ENCODE measurements around the gene HDAC10.

HDAC10 gene

GRCh38 chr22:50260801-50261614 lies 9.9 kb upstream of the HDAC10 start:
- H3K36me3 ChIP-seq (ENCODE audit: insufficient read depth, low read length): peaks cover 22% of the 10 kb centered on the region
- H3K9me3 ChIP-seq (ENCODE audit: low read length): no peaks in the 10 kb centered on the region
- no peaks in the 10 kb centered on the region for H3K27me3 ChIP-seq (ENCODE audit: insufficient read depth, low read length)
- H3K4me1 ChIP-seq (ENCODE audit: insufficient read depth, low read length): peaks cover 20% of the 10 kb centered on the region
- peak overlapping the region; percentile 58 for H3K4me3 ChIP-seq (ENCODE audit: low read length)
- peak overlapping the region; percentile 5 for H2AFZ ChIP-seq (ENCODE audit: low read depth, low read length)

DNA sequence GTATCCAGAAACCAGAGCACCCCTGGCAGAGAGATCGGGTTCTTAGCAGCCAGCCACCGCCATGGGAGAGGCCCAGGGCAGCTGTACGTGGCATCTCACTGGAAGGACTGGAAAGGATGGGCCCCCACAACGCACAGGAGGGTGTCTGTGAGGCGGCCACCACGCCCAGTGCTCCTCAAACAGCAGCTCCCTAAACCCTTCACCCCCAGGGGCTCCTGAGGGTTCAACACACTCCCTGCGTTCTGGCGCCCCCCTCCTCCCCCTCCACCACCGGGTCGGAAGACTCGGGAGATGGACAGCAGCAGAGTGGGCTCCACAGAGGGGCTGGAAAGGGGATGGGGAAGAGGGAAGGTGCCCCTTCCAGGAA lies 9.4 kb upstream of the HDAC10 start:
- Histone ChIP-seq H3K27me3 (ENCODE audit: insufficient read depth, low read length) (no peaks in the 10 kb centered on the region), H3K9me3 (ENCODE audit: low read length) (no peaks in the 10 kb centered on the region), H3K4me1 (ENCODE audit: insufficient read depth, low read length) (peaks cover 20% of the 10 kb centered on the region), H3K4me3 (ENCODE audit: low read length) (peak overlapping the region; percentile 58), H2AFZ (ENCODE audit: low read depth, low read length) (no peak overlapping the region), H3K36me3 (ENCODE audit: insufficient read depth, low read length) (peaks cover 24% of the 10 kb centered on the region)

DNA sequence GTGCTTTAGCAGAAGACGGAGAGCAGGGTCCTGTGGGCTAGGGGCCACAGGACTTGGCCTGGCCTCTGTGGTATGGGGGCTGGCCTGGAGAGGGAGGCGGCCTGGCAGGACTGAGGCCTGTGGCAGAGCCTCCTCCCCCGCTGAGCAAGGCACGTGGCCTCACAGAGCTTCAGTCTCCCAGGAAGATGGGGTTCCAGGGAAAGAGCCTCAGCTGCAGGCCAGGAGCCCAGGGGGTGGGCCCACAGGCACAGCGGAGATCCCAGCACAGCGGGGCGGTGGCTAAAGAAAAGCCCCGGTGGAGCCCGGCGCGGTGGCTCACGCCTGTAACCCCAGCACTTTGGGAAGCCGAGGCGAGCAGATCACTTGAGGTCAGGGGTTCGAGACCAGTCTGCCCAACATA lies 8.2 kb upstream of the HDAC10 start:
- Histone ChIP-seq H3K4me1 (ENCODE audit: insufficient read depth, low read length) (peaks cover 20% of the 10 kb centered on the region), H2AFZ (ENCODE audit: low read depth, low read length) (no peak overlapping the region), H3K4me3 (ENCODE audit: low read length) (no peak overlapping the region), H3K27me3 (ENCODE audit: insufficient read depth, low read length) (no peaks in the 10 kb centered on the region), H3K36me3 (ENCODE audit: insufficient read depth, low read length) (peaks cover 27% of the 10 kb centered on the region), H3K9me3 (ENCODE audit: low read length) (no peaks in the 10 kb centered on the region)

GRCh38 chr22:50258361-50259292 lies 7.6 kb upstream of the HDAC10 start:
- Histone ChIP-seq H3K4me3 (ENCODE audit: low read length) (no peak overlapping the region), H2AFZ (ENCODE audit: low read depth, low read length) (no peak overlapping the region), H3K4me1 (ENCODE audit: insufficient read depth, low read length) (peaks cover 20% of the 10 kb centered on the region)

GRCh38 chr22:50257451-50258360 lies 6.6 kb upstream of the HDAC10 start:
- Histone ChIP-seq H3K36me3 (ENCODE audit: insufficient read depth, low read length) (peaks cover 34% of the 10 kb centered on the region), H3K27me3 (ENCODE audit: insufficient read depth, low read length) (no peaks in the 10 kb centered on the region), H3K4me3 (ENCODE audit: low read length) (no peak overlapping the region), H3K4me1 (ENCODE audit: insufficient read depth, low read length) (peaks cover 15% of the 10 kb centered on the region), H2AFZ (ENCODE audit: low read depth, low read length) (no peak overlapping the region), H3K9me3 (ENCODE audit: low read length) (no peaks in the 10 kb centered on the region)

More at GRCh38 chr22:50258361-50259292, 7.6 kb upstream of the HDAC10 start:
- Histone ChIP-seq H3K27me3 (ENCODE audit: insufficient read depth, low read length) (no peaks in the 10 kb centered on the region), H3K36me3 (ENCODE audit: insufficient read depth, low read length) (peaks cover 27% of the 10 kb centered on the region), H3K9me3 (ENCODE audit: low read length) (no peaks in the 10 kb centered on the region)

DNA sequence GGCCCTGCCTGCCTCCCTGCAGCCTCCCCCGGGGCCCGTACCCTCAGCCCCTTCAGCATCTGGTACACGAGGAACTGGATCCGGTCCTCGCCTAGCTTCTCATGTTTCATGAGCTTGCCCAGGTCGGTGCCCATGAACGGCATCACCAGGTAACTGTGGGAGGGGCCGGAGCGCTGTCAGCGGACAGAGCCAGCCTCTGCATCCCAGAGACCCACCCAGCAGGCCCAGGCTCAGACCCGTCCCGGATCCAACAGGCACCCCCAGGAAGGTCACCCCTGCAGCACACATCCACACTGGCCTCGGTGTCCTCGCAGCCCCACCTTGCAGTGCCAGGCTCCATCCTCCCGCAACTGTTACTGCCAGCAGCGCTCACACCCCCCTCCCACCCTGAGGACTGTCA lies 6.0 kb upstream of the HDAC10 start:
- Histone ChIP-seq H3K4me1 (ENCODE audit: insufficient read depth, low read length) (peaks cover 9% of the 10 kb centered on the region), H3K9me3 (ENCODE audit: low read length) (no peaks in the 10 kb centered on the region), H2AFZ (ENCODE audit: low read depth, low read length) (no peak overlapping the region), H3K27me3 (ENCODE audit: insufficient read depth, low read length) (no peaks in the 10 kb centered on the region), H3K4me3 (ENCODE audit: low read length) (no peak overlapping the region), H3K36me3 (ENCODE audit: insufficient read depth, low read length) (peaks cover 34% of the 10 kb centered on the region)

DNA sequence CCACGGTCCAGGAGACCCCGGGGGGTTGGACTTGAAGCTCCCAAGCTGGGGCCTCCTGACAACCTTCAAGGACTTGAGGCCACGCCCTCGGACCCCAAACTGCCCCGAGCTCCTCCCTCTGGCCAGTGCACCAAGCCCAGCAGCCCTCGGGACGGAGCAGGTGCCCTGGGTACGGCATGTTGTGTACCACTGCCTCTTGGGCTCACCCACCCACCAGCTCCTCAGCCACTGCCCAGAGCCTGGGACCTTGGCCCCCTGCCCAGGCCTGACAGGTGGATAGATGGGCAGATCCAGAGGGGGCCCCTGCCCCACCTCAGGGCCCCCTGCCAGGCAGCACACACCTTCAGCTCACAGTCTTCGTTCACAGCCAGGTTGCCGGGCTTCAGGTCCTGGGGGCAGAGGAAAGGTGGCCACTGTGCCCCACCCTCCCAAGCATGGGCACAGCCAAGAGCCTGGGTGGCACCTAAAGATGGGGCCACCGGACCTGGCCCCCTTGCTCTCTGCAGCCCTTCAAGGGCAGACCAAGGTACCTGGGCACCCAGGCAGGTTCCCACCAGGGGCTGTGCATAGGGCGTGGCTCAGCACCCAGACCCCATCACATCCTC lies 5.3 kb upstream of the HDAC10 start:
- no peak overlapping the region for H2AFZ ChIP-seq (ENCODE audit: low read depth, low read length)
- no peaks in the 10 kb centered on the region for H3K9me3 ChIP-seq (ENCODE audit: low read length)
- peaks cover 12% of the 10 kb centered on the region for H3K4me1 ChIP-seq (ENCODE audit: insufficient read depth, low read length)
- peaks cover 34% of the 10 kb centered on the region for H3K36me3 ChIP-seq (ENCODE audit: insufficient read depth, low read length)
- no peaks in the 10 kb centered on the region for H3K27me3 ChIP-seq (ENCODE audit: insufficient read depth, low read length)
- no peak overlapping the region for H3K4me3 ChIP-seq (ENCODE audit: low read length)

DNA sequence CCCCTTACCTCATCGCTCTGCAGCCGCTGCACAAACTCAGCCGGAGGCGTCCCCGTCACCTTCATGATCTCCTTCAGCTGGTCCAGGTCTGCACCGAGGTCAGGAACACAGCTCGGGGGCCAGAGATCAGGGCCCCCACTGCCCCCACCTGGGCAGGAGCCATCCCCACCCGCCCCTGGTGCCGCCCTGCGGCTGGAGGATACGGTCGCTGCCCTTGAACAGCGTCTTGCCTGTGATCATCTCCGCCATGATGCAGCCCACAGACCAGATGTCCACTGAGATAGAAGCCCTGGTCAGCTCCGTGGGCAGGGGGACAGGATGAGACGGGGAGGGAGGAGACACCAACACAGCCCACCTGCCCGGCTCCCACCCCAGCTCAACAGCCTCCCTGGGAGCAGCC lies 4.5 kb upstream of the HDAC10 start:
- Histone ChIP-seq H3K27me3 (ENCODE audit: insufficient read depth, low read length) (no peaks in the 10 kb centered on the region), H3K4me3 (ENCODE audit: low read length) (no peak overlapping the region), H3K36me3 (ENCODE audit: insufficient read depth, low read length) (peaks cover 34% of the 10 kb centered on the region), H3K9me3 (ENCODE audit: low read length) (no peaks in the 10 kb centered on the region), H3K4me1 (ENCODE audit: insufficient read depth, low read length) (peaks cover 13% of the 10 kb centered on the region), H2AFZ (ENCODE audit: low read depth, low read length) (no peak overlapping the region)

GRCh38 chr22:50255099-50255498 lies 4.0 kb upstream of the HDAC10 start:
- peaks cover 14% of the 10 kb centered on the region for H3K4me1 ChIP-seq (ENCODE audit: insufficient read depth, low read length)
- no peak overlapping the region for H3K4me3 ChIP-seq (ENCODE audit: low read length)
- H3K9me3 ChIP-seq (ENCODE audit: low read length): no peaks in the 10 kb centered on the region
- H3K27me3 ChIP-seq (ENCODE audit: insufficient read depth, low read length): no peaks in the 10 kb centered on the region
- peaks cover 34% of the 10 kb centered on the region for H3K36me3 ChIP-seq (ENCODE audit: insufficient read depth, low read length)
- H2AFZ ChIP-seq (ENCODE audit: low read depth, low read length): no peak overlapping the region

DNA sequence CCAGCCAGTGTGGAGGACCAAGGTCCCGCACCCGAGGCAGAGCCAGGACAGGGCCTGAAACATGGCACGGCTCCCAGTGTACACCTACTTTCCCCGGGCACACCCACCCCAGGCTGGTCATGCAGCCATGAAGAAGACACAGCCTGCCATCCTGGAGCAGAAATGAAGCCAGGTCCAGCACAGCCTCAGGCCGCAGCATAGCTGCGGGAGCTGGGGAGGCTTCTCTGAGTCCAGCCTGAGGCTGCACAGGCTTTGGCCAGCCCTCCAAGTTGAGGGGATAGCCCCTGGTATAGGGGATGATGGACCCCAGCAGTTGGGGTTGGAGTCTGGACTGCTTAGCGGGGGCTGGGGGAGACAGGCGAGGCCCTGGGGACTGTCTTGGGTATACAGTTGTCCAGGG lies 2.9 kb upstream of the HDAC10 start:
- Histone ChIP-seq H3K4me1 (ENCODE audit: insufficient read depth, low read length) (peaks cover 17% of the 10 kb centered on the region), H3K9me3 (ENCODE audit: low read length) (no peaks in the 10 kb centered on the region), H3K4me3 (ENCODE audit: low read length) (no peak overlapping the region), H2AFZ (ENCODE audit: low read depth, low read length) (no peak overlapping the region), H3K36me3 (ENCODE audit: insufficient read depth, low read length) (peaks cover 34% of the 10 kb centered on the region), H3K27me3 (ENCODE audit: insufficient read depth, low read length) (no peaks in the 10 kb centered on the region)

GRCh38 chr22:50253046-50253915 lies 2.2 kb upstream of the HDAC10 start:
- H3K4me3 ChIP-seq (ENCODE audit: low read length): no peak overlapping the region
- peaks cover 34% of the 10 kb centered on the region for H3K36me3 ChIP-seq (ENCODE audit: insufficient read depth, low read length)
- peaks cover 17% of the 10 kb centered on the region for H3K4me1 ChIP-seq (ENCODE audit: insufficient read depth, low read length)
- H3K27me3 ChIP-seq (ENCODE audit: insufficient read depth, low read length): no peaks in the 10 kb centered on the region
- H3K9me3 ChIP-seq (ENCODE audit: low read length): no peaks in the 10 kb centered on the region
- no peak overlapping the region for H2AFZ ChIP-seq (ENCODE audit: low read depth, low read length)

Data from neuron (in vitro differentiated cells).